ENCODE results near the gene SKI. TPM values are rescaled to one million over a fixed set of nuclear protein-coding genes. Genes with fewer than 3 reads are reported as not detected.

The SKI gene
- total RNA-seq, 2 experiments from 2014 or later = 286 to 324 TPM

DNA sequence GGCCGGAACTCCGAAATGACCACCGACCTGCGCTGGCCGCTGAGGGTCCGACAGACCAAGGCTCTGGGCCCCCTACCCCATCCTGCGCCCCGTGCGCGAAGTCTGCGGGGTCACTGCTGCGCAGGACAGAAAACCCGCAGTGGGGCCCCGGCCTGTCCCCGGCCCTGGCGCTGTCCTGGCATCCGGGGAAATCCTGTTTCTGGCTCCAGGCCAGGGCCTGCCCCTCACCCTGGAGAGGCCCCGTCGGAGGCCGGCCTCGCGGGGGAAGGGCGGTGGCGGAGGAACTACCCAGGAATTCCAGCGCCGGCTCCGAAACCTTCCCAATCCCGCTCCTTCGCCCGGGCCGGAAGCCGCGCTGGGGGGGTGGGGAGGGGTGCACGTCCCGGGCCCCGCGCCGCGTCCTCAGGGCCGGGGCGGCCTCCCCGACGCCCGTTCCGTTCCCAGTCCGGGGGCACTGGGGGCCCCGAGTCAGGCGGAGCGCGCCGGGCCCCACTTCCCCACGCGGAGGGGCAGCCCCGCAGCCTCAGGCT lies 86.2 kb downstream of the SKI start:
- ChIA-PET CTCF (interaction anchor here (1.3 to 1.8 kb wide), 4 partner anchors 13 to 112 kb away, joined by 3 to 8 read pairs (median 4); no protein-coding TSS in a partner anchor), POLR2A (interaction anchor here (0.8 to 3.3 kb wide), 7 partner anchors 10 to 119 kb away, joined by 3 to 34 read pairs (median 8); partner anchors contain the start of gene FAAP20)
- Histone ChIP-seq H3K27me3 (ENCODE audit: control insufficient read depth in 1 of 2, insufficient read depth in 2 of 2, low read length in 2 of 2) (no peaks in the 10 kb centered on the region), H3K36me3 (ENCODE audit: insufficient read depth, low read length) (peaks cover 4% of the 10 kb centered on the region), H3K9me3 (ENCODE audit: control insufficient read depth in 1 of 2, insufficient read depth in 1 of 2, low read length in 2 of 2) (no peaks in the 10 kb centered on the region), H3K4me1 (ENCODE audit: insufficient read depth, low read length) (peaks cover 61% of the 10 kb centered on the region), H3K27ac (ENCODE audit: low read depth in 1 of 2, low read length in 2 of 2) (peak overlapping the region; percentile 53 to 55), H3K4me3 (ENCODE audit: low read length) (peak overlapping the region; percentile 3)
- H3K27ac Mint-ChIP-seq = no peak overlapping the region
- no peak overlapping the region for H3K4me3 Mint-ChIP-seq
- H3K36me3 Mint-ChIP-seq (ENCODE audit: low read depth) = peaks cover 8% of the 10 kb centered on the region
- DNase-seq = peak in 4 of 14 experiments; percentile 32 to 68 (median 48)
- peaks cover 22% of the 10 kb centered on the region for H3K4me1 Mint-ChIP-seq (ENCODE audit: low read depth)
- H3K27me3 Mint-ChIP-seq = no peaks in the 10 kb centered on the region
- ATAC-seq (ENCODE audit: poor library complexity) = peak; percentile 11
- intact Hi-C loops (cut with DNase I, micrococcal nuclease) = loop anchor here (2.0 to 10.0 kb wide), 4 partner anchors 58 to 120 kb away; partner anchors contain the start of gene FAAP20 (in 1 of the 2)
- H3K9me3 Mint-ChIP-seq = no peaks in the 10 kb centered on the region
- TF ChIP-seq, protein P1, sequence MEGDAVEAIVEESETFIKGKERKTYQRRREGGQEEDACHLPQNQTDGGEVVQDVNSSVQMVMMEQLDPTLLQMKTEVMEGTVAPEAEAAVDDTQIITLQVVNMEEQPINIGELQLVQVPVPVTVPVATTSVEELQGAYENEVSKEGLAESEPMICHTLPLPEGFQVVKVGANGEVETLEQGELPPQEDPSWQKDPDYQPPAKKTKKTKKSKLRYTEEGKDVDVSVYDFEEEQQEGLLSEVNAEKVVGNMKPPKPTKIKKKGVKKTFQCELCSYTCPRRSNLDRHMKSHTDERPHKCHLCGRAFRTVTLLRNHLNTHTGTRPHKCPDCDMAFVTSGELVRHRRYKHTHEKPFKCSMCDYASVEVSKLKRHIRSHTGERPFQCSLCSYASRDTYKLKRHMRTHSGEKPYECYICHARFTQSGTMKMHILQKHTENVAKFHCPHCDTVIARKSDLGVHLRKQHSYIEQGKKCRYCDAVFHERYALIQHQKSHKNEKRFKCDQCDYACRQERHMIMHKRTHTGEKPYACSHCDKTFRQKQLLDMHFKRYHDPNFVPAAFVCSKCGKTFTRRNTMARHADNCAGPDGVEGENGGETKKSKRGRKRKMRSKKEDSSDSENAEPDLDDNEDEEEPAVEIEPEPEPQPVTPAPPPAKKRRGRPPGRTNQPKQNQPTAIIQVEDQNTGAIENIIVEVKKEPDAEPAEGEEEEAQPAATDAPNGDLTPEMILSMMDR (IDR thresholded peaks at IDR 0.05) = no peak

DNA sequence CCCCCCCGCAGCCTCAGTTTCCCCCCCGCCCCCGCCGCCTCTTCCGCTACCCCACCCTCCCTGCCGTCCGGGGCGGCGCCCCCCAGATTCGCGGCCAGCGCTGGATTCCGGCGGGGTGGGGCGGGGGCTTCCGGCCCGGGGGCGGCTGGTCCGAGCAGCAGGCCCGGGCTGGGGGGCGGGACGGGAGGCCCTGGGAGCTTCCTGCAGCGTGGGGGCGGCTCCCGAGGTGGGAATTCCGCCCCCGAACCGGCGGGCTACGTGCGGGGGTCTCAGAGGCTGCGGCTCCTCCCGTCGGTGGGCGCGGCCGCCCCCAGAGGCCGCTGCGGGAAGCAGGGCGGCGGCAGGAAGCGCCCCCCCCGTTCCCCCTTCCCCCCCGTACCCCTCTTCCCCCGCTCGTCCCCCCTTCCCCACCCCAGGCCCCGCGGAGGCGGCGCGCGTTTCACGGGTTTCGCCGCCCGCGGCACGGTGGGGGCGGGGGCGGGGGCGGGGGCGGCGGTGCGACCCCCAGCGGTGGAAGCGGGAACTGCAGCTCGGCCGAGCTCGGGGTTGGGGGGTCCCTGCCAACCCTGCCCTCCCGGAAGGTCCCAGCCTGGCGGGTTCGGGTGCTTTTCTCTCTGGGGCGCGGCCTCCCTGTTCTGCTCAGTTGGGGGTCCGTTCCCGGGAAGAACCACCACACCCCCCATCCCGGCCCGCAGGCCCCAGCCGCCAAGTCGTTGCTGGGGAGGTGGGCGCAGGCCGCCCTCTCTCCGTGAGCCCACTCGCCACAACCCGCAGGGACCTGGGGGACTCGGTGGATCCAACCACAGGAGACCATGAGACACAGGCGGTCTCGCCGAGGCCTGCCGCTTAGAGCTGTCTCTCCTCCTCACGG lies 86.9 kb downstream of the SKI start:
- peaks cover 61% of the 10 kb centered on the region for H3K4me1 ChIP-seq (ENCODE audit: insufficient read depth, low read length)

More for the DNA sequence above, 86.9 kb downstream of the SKI start:
- H3K27me3 ChIP-seq (ENCODE audit: control insufficient read depth in 1 of 2, insufficient read depth in 2 of 2, low read length in 2 of 2) = no peaks in the 10 kb centered on the region
- H3K27ac ChIP-seq (ENCODE audit: low read depth in 1 of 2, low read length in 2 of 2) = peak overlapping the region; percentile 47 to 61
- H3K36me3 Mint-ChIP-seq (ENCODE audit: low read depth) = peaks cover 5% of the 10 kb centered on the region
- no peaks in the 10 kb centered on the region for H3K9me3 Mint-ChIP-seq
- H3K4me3 Mint-ChIP-seq = peak overlapping the region; percentile 83
- TF ChIP-seq, protein P1 (IDR thresholded peaks at IDR 0.05) = peak; percentile 96
- ChIA-PET CTCF (interaction anchor here (0.8 to 1.8 kb wide), 6 partner anchors 14 to 112 kb away, joined by 3 to 8 read pairs (median 4); no protein-coding TSS in a partner anchor), POLR2A (interaction anchor here (0.8 to 2.4 kb wide), 10 partner anchors 14 to 229 kb away, joined by 3 to 12 read pairs (median 4); partner anchors contain the start of genes FAAP20, MORN1 and RER1)
- H3K36me3 ChIP-seq (ENCODE audit: insufficient read depth, low read length) = peaks cover 4% of the 10 kb centered on the region
- DNase-seq (peak; percentile 41 to 86 (median 66)), ATAC-seq (ENCODE audit: poor library complexity) (peak; percentile 45)
- no peaks in the 10 kb centered on the region for H3K27me3 Mint-ChIP-seq
- peak overlapping the region; percentile 81 for H3K27ac Mint-ChIP-seq
- peaks cover 19% of the 10 kb centered on the region for H3K4me1 Mint-ChIP-seq (ENCODE audit: low read depth)
- intact Hi-C loops (cut with DNase I, micrococcal nuclease) = loop anchor here (2.0 to 10.0 kb wide), 5 partner anchors 58 to 120 kb away; partner anchors contain the start of gene FAAP20 (in 1 of the 2)
- peak overlapping the region; percentile 56 for H3K4me3 ChIP-seq (ENCODE audit: low read length)
- no peaks in the 10 kb centered on the region for H3K9me3 ChIP-seq (ENCODE audit: control insufficient read depth in 1 of 2, insufficient read depth in 1 of 2, low read length in 2 of 2)

Measured in CD4-positive, alpha-beta T cell (primary cell).